ENCODE data around the gene C1QTNF5.
A peak's percentile ranks its signal among the peaks of the same experiment; 100 is the strongest.

DNA sequence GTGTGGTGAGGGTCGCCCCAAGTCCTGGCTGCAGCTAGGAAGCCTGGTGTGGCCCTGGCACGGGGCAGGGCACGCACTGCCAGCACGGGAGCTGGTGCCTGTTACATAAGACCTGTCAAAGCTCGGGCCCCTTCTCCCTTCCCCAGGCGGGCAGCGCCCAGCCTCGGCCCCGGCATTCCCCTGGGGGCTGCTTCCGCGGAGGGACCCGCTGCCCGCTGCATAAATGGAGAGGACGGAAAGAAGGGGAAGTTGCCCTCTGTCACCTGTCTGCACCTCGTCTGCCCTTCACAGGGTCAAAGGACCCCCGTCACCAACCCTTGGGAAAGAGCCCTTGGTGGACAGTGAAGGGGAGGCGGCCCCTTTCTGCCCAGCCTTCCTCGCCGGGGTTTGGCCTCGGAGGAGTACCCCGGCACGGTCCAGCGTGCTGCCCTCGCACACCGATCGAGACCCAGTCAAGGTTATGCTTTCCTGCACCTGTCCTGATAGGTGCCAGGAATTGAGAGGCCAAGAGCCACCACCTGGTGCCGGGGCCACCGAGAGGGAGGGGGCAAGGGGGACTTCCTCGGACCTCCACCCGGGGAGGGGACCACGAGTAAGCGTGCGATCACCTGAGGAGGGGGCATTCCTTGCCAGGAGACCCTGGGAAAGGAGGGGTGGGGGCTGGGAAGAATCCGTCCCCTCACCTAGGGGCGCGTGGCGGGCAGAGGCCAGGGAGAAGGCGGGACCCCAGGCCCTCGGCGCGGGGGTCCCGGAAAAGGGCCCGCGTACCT is 22.6 kb upstream of the C1QTNF5 start:
- TF ChIP-seq, protein P1, sequence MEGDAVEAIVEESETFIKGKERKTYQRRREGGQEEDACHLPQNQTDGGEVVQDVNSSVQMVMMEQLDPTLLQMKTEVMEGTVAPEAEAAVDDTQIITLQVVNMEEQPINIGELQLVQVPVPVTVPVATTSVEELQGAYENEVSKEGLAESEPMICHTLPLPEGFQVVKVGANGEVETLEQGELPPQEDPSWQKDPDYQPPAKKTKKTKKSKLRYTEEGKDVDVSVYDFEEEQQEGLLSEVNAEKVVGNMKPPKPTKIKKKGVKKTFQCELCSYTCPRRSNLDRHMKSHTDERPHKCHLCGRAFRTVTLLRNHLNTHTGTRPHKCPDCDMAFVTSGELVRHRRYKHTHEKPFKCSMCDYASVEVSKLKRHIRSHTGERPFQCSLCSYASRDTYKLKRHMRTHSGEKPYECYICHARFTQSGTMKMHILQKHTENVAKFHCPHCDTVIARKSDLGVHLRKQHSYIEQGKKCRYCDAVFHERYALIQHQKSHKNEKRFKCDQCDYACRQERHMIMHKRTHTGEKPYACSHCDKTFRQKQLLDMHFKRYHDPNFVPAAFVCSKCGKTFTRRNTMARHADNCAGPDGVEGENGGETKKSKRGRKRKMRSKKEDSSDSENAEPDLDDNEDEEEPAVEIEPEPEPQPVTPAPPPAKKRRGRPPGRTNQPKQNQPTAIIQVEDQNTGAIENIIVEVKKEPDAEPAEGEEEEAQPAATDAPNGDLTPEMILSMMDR (IDR thresholded peaks at IDR 0.05), result no peak
- peak in 1 of 2 donors; percentile 9 for TF ChIP-seq POLR2A (IDR thresholded peaks at IDR 0.05)
